ENCODE measurements around the gene SYNPO2.
"Not testable (repeated sequence)": the region's sequence is repeated elsewhere in the genome, so short reads cannot be mapped to it uniquely, and the experiment has no call there.

The SYNPO2 gene

DNA sequence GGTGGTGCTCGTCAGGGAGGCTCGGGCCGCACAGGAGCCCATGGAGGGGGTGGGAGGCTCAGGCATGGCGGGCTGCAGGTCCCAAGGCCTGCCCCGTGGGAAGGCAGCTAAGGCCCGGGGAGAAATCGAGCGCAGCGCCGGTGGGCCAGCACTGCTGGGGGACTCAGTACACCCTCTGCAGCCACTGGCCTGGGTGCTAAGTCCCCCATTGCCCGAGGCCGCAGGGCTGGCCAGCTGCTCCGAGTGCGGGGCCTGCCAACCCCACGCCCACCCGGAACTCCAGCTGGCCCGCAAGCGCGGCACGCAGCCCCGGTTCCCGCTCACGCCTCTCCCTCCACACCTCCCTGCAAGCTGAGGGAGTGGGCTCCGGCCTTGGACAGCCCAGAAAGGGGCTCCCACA, 88.4 kb downstream of the SYNPO2 start:
- DNase-seq: not testable (repeated sequence)

DNA sequence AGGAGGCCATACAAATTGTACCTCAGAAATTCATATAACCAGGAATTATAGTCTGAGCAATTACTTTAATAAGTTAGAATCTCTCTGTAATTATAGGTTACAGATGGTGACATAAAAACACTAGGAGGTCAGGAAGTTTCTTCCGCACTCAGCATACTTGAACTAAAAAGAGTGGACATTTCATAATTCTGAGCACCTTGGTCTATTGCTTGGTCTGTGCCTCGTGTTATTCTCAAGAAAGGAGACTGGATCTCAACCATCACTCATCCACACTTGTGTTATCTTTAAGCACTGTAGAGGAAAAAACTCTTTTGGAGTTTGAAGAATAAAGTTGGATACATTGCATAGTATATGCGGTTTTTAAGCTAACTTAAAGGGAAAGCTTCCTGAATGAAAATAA, 91.1 kb downstream of the SYNPO2 start:
- DNase-seq: no peak

DNA sequence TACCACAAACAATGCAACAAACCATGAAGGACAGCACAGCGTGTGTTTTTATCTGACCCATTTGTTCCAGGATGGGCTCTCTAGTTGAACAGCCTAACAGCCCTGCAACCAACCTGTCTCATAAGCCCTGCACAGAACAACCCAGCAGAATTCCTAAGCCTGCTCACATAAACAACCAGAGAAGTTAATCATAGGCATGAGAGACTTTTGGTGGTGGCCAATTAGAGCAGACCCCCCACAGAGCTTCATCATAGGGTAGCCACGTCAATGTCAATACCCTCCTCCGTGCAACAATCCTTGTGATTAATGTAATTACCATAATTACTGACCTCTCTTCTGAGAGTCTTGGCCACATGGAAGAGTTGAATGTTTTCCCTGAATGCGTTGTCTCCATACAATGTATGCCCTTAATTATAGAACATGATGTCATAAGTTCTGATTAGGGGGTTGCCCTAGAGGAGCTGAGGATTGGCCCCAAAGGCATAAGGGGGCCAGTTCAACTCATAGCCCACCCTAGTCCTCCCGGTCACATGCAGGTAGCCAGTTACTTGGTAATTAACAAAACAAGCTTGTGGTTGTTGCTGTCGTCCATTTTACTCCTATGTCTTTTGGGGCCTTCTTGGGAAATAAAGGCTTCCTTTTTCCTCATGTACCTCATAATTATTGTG, 92.7 kb downstream of the SYNPO2 start:
- no peak for DNase-seq

DNA sequence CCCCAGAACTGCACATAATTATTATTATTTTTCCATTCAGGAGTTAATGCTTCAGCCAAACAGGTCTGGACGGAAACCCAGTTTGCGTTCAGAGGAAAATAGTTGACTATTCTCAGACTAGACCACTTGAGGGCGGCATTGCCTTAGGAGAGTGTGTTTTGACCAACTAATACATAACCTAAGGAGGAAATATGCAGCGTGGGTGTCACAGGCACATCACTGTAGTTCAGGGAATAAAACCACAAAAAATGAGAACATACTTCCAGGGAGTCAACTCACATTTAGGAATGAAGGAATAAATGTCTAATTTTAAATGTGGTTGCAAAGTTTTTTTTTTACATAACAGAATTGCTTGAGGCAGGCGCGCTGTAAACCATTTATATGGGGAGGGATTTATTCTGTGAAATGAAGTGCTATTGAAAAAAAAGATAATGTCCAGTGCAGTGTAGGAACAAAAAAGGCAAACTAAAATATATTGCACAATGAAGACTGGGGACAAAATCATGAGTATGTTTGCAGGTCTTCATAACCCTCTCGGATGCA, 93.3 kb downstream of the SYNPO2 start:
- peak; percentile 61 for DNase-seq

DNA sequence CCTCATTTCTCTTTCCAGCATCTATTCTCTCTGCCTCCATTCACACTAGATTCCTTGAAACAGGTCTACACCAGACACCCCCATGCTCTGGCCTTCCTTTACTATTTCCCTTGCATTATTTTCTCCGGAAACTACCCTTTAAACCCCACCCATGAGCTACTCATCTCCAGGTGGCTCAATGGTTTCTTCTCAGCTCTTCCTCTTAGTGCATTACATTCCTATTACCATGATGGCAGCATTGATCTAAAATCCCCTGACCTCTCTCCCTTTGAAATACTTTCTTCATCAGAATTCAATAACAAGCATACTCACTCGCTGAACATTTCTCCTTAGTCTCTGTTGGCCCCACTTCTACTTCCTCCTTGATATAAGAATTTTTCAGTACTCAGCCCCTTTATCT, 94.6 kb downstream of the SYNPO2 start:
- DNase-seq: no peak

DNA sequence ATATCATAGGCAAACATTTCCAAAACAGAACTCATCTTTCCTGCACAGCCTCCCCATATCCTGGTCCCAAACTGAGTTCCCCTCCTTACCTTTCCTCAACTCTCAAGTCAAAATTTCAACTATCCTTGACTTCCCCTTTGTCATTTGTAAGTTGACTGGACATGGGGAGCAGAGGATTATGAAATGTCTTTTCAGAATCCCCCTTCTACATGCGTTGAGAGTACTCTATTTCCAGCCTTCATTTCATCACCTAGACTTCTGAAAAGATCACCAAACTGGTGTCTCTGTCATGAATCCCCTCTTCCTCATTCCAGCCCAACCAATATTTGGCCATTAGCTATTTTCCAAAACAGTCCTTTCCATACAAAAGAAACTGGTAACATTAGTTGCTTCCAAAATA, 95.2 kb downstream of the SYNPO2 start:
- no peak for DNase-seq

DNA sequence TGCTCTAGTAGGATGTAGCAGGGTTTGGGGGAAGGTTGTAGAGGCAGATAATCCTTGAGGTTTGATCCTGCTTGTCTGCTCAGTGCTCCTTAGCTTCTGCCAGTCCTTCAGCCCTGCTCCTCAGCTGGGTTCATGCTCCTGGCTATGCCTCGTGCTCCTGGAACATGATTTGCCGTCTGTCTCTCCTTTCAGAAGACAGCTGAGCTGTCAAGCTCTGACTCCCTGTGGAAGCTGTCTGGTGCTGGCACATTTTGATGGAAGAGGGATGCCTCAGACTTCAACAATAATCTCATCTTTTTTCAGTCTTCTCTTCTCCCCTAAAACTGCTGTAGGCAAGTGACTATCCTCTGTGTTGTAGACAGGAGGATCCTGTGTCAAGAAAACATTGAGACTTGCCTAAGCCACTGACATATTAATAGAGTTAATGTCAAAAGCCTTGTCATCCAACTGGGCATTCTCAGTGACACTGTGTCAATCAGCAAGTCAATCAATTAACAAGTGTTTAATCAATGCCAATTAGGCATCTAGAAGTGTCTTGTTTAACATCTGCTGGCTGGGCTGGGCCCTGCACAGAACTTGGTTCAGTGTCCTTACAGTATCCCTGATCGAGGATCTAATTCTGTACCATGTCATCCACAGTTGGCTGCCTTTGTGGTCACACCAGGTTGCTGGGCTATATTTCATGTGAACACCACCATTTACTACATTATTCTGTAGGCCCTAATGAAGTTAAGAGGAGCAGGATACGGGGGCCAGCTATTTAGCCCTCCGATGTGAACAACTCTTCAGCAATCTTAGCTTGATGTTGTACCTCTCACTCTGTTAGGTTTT, 96.7 kb downstream of the SYNPO2 start:
- DNase-seq: no peak

DNA sequence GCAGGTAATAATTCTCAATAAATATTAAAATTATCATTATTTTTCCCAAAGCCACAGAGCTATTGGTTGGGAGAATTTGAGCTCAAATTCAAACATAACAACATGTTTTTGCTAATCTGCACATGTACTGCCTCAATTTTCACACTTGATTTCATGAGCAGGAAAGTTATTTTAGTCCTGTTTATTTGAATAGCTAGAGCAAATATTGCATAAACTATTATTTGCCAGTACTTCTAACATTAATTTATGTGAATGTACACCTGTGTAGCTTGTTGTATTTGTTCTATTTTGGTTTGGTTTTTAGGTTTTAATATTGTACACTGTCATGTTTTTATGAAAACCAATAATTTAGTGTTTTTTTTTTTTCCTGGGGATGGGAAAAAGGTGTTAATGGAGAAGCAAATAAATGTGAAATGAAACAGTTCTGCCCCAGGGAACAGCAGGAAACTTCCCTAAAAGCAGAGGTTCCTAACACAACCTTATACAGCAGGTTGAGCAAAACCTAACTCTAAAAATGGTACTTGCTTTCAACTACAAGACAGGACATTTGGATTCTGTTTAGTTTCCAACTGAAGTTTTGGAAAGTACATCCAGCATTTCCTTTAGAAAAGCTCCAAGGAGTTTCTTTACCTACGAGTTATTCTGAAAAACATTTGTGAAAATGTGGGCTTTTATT, 99.4 kb downstream of the SYNPO2 start:
- no peak for DNase-seq

DNA sequence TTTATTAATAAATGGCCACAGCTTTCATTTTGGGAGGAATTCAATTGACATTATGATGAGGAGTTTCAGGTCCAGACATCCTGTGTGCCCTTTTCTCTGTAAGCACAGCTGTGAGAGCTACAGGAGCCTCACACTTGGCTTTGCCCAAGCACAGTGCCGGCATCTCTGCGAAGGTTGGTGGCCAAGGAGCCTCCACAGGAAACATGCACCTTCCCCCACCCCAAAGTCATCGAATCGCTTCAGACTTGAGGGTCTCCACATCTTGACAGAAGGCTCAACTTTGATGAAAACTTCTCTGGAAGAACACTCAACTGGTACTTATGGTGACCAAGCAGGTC, 100.0 kb downstream of the SYNPO2 start:
- DNase-seq: no peak

DNA sequence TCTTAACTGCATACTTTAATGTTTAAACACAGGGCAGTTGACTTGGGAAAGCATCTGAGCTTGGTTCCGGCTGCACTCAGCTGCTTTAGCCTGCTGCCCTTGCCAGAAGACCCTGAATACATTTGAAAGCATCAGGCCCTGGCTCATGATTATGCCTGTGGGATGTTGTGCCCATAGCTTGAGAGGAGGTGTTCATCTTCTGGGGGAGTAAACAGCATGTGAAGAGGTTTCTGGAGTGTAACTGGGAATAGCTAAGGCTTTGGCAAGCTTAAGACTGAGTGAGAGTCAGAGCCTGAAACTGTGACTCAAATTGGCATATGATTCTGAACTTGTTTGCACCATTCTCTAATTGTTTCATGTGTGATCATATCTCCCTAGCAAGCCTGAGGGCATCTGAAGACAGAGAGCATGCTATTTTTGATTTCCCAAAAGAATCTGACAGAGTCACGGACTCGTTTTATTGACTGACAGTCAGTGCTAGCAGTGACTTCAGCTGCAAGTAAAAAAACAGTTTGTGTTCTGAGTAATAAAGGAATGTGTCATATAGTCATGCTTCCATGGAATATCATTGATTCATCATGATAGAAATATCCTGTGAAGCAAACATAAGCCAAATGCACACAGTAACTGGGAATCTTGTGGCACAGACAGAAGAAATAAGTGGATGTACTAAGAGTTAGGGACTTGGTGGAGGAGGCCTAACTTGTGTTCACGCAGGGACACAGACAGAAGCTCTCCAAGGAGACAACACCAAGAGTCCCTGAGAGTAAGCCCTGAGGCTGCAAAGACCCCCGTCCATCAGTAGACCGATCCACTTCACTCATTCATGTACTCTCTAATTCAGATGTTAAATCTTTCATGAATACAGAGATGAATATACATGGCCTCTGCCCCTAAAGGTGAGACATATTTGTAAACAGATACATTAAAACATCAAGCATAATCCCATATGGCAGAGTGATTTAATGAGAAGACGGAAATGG, 100.7 kb downstream of the SYNPO2 start:
- DNase-seq: no peak

DNA sequence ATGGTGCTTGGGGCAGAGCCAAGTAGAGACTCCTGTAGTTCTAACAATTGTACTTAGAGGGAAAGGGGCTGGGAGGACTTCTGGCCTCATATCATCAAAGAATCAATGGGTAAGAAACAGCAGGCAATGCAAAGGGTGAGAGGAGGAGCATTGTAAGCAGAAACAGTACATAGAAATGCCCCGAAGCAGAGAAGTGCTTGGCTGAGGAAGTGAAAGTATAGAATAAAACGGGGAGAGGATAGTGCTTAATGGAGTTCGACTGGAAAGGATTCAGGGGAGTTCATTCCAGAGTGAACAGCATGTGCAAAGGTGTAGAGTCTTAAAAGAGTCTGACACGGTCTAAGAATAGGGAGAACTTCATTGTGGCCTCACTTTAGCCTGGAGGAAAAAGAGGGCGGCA, 103.0 kb downstream of the SYNPO2 start:
- DNase-seq: no peak

DNA sequence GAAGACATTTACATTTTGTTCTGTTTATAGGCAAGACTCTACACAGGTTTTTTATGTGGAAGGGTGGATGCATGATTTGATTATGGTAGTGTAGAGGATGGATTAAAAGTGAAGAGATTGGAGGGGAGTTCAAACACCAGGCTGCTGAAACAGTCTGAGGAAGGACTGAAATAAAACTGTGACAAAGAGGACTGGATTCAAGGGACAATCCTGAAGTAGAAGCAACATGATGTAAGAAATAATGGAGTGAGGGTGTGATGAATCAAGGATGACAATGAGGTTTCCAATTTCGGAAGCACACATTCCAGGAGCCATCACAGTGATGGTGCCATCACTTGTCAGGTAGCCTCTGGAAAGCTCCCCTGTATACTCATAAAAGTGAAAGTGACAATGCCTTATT, 103.5 kb downstream of the SYNPO2 start:
- no peak for DNase-seq

DNA sequence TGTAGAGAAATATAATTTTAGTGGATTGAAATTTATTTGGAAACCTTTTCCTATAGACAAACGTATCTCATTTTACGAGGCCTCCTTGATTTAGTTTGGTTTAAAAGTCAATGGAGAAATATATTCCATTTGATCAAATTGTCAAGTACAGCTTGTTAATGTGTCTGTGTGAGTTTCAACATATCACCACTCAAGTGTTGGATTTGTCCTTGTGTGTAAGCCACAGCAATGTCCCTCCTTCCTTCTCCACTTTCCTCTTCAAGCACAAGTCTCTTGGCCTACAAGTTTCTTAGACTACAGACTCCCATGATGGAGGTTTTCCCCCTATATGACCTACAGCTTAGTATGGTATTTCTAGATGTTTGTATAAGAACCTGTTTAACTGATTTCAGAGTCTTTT, 104.7 kb downstream of the SYNPO2 start:
- DNase-seq: no peak

DNA sequence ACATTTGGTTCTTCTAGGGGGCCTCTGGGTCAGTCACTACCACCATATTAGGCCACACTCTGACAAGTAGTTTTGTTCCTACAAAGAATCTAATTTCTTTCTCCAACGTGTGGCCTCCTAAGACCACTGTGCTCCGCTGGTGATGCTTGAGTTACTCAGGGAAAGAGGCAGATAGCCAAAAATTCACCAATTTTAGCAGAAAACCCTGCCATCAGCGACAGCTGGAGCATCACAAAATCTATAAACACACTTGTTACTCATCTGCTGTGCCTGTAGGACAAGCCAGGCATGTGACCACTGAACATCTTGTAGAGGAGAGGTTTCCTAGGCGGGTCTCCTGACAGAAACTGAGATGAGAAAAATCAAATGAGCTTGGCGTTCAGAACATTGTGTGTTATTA, 105.4 kb downstream of the SYNPO2 start:
- DNase-seq: no peak

DNA sequence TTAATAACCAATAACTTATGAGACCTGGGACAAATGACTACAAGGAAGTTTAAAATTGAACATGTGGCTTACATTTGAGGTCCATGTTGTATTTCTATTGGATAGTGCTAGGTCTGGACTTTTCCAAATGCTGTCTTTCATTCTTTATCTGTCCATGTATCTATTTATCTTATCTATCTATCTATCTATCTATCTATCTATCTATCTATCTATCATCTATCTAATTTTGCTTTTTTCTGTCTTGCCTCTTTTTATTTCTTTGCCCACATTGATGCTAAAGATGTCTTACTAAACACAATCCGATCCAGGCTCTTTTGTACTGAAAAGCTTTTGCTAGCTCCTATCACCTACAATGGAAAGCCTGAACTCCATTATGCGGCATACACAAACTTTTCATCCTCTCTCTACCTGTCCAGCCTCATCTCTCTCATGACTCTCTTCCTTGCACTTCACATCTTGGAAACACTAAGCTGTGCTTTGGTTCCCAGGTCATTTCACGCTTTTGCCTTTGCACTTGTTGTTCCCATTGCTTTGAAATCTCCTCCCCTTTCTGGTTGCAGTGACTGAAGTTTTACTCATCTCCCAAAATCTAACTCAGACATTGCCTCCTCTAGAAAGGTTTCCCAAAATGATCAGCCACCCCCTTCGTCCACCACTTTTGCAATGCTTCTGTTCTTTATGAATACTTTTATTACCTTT, 107.2 kb downstream of the SYNPO2 start:
- no peak for DNase-seq

DNA sequence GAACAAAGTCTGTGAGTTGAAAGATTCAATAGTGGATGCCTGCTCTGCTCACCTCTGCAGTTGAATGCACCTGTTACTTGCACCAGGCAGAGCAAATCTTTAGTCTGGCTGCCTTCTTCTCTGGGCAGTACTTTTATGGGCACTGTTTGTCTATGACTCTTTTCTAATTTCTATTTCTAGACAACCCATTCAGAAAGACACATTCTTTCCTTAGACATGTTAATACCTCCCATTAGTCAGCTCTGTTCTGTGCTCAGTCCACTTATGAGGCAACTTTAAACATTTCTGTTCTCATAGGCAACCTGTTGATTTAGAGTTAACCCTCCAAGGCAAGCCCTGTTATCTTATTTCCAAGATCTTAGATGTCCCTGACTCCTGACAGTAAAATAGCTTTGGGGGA, 108.9 kb downstream of the SYNPO2 start:
- no peak for DNase-seq

DNA sequence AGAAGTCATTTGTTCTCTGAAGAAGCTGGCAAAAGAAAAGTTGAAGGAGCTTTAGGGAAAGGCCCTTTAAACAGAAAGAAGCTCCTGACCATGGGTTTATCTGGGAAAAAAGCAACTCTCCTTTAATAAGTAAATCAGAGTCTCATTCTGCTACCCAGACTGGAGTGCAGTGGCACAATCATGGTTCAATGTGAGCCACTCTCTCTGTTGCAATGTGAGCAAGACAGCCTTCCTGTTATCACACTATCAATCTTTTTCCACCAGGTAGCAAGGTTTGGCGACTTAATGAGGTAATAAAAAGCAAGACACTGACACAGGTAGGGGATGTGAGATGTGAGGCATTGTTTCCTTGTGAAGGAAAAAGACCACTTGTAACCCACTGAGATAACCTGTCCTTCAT, 111.3 kb downstream of the SYNPO2 start:
- no peak for DNase-seq

DNA sequence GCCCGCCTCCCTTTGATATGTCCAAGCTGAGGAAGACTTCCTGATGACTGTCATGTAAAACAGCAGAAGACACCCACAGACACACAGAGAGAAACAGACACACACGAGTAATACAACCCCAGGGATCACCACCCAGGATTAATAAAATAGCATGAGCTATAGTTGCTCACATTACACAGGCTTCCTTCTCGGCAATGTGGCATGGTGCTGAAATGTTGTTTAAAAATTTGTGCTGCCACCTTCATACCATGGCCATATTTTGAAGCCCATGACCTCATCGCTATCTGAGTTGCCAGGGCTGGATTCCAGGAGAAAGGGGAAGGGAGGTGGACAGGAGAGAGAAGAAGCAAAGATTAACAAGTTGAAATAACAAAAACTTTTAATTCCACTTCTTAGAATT, 111.7 kb downstream of the SYNPO2 start:
- DNase-seq: no peak

DNA sequence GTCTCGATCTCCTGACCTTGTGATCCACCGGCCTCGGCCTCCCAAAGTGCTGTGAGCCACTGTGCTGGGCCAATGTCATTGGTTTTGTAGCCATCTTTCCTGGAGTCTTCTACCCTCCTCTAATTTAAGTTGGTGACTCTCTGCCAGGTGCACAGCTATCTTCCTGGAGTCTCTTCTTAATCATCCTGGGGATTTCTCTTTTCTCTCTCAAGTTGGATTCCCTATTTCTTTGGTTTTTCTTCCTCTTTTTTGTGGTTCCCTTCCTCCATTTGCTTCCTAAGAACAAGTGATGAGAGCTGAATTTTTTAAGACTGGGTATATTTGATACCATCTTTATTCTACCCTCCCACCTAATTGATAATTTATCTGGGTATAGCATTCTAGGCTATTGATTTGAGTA, 113.8 kb downstream of the SYNPO2 start:
- no peak for DNase-seq

DNA sequence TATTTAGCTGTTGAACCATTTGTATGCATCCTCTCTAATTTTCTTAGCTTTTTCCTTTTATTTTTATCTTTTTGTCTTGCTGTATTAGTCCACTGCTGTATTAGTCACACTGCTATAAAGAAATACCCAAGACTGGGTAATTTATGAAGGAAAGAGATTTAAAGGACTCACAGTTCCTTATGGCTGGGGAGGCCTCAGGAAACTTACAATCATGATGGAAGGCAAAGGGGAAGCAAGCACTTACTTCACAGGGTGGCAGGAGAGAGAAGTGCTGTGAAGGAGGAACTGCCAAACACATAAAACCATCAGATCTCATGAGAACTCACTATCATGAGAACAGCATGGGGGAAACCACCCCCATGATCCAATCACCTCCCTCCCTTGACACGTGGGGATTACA, 114.3 kb downstream of the SYNPO2 start:
- not testable (repeated sequence) for DNase-seq

DNA sequence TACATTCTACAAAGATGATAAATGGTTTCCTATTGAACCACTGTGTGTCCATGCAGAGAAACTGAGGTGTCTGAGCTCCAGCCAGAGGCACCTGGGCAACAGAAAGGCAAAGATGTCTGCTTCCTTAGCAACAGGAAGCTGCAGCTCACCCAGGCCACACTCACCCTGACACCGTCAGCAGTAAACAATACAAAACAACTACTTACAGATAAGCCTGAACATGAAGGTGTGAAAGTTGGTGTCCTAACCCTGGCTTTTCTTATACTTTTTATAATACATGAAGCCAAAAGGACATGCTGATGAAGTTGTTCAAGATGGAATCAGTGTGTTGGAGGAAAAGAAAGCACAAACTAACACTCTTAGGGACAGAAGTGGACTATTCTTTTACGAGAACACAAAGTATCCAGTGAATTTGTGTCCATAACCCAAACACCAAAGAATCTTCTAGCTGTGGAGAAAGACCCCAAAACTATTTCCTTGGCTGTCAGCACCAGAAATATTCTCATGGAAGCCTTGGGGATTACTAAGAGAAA, 117.3 kb downstream of the SYNPO2 start:
- DNase-seq: no peak

DNA sequence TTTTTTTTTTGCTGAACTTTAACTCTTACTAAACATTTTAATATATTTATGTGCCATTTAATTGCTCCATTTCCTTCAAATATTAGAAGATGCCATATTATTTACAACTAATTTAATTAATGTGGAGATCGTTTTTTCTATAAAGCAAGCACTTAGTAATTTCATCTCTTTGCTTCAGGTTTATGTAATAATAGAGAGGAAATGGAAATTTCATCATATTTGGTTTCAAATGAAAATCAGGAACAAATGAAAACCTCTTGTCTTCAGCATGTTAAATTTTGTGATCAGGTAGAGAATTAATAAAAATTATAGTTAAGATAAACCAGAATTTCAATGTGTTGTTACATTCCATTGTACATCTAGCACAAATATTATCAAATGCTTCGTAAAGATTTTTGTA, 120.1 kb downstream of the SYNPO2 start:
- DNase-seq: no peak
